OCI-LY1 (cell line): Measurements from ENCODE around the gene PACS2.

Experiments
- CTCF ChIP-seq: fragments of 200-600 bp; sonication (generic), shearing (Covaris generic); IDR thresholded peaks from 2 replicates; pipeline ENCODE4 v1.5.1; 2017; ENCODE audit warnings: mild to moderate bottlenecking, antibody characterized with exemption, low read length, moderate library complexity, mixed read lengths
- EZH2 ChIP-seq: fragments of 200-600 bp; sonication (generic), shearing (Covaris generic); IDR thresholded peaks from 2 replicates; pipeline ENCODE4 v1.8.0; 2017; ENCODE audit warnings: borderline replicate concordance, mixed run types, mild to moderate bottlenecking, antibody characterized with exemption, low read length, moderate library complexity, mixed read lengths

- TF ChIP-seq EZH2 (no peak), CTCF (no peak)
These were observed 41.5 kb upstream of the PACS2 start for GRCh38 chr14:105273062-105273461.
